GM18520 (cell line): ENCODE results near the gene RBM26.

Experiments used
- ATAC-seq: cut with Tn5 transposase; IDR thresholded peaks from one replicate; pipeline ENCODE4 v1.9.1; 2021; ENCODE audit not compliant: unreplicated experiment

RBM26 gene

DNA sequence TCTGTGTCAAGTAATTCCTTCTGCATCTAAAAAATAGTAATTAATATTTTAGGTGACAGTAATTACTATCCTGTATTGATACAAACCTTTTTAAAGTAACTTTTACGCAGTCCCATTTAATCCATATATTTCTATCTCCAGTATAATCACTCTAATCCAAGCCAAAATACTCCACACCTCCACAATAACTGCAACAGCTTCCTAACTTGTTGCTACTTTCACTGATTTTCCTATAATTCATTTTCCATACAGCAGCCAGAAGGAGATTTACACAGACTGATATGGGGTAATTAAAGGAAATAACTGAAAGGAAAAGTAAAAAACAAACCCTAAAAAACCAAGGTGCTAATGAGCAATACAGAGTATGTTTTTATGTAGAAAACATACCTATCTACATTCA is 64.9 kb downstream of the RBM26 start:
- ATAC-seq, result no peak

DNA sequence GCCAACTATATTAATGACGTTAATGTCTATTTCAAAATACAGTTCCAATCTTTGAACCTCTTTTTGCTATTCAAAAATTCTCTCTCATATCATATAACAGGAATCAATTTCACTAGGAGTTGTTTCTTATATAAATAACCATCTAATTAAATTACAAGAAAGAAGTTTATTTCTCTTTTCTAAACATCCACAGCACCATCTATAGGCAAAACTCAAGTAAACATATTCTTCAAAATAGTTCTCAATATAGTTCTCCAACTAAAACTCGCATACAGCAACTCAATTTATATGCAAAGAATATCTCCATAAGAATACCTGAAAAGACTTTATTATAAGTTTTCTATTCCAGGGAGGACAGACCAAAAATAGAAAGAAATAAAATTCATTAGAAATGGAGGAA is 65.6 kb downstream of the RBM26 start:
- no peak for ATAC-seq

DNA sequence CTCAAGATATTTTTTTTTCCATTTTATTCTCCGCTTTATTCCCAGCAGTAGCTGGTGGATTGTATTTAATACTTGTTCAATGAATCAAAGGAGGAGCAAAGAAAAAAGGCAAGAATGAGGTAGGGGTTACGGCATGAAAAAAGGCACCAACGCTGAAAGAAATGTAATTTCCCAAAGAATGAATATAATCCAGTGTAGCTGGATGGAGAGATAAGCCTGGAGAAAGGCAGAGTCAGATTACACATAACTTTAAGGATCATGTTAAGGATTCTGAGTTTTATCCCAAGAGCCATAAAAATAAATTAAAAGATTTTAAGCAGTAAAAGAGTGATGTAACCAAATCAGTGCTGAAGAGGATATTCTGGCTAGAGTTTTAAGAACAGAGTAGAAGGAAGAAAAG is 67.7 kb downstream of the RBM26 start:
- no peak for ATAC-seq

DNA sequence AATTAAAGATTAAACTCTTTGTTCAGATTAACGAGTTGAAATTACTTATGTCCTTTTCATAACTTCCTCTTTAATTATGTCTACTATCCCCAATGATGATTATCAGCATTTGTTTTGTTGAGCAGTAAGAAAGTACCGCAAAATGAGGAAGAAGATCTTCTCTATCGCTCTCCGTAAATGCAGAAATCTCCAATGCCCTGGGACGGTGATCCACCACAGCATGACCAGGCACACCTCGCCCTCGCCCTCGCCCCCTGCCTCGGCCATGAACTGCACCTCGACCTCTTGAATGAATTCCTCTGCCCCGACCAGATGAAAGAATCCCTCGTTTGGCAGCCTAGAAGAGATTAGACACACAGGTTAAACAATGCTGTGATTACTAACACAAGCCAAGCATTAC is 69.1 kb downstream of the RBM26 start:
- no peak for ATAC-seq

DNA sequence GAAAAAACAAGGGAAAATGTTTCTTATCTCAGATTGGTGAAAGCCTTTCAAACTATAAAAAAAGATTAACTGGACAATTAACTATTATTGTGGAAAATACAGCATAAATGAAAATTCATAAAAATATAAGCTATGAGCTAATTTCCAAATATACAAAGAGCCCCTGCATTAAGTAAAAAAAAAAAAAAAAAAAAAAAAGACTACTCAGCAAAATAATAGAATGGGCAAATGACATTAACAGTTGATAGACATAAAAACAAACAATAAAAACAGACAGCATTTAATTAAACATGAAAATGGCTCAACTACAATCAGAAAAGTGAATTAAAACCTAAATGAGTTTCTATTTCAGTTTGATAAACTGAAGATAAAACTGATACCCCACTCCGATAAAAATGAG is 77.5 kb downstream of the RBM26 start:
- ATAC-seq, result no peak

DNA sequence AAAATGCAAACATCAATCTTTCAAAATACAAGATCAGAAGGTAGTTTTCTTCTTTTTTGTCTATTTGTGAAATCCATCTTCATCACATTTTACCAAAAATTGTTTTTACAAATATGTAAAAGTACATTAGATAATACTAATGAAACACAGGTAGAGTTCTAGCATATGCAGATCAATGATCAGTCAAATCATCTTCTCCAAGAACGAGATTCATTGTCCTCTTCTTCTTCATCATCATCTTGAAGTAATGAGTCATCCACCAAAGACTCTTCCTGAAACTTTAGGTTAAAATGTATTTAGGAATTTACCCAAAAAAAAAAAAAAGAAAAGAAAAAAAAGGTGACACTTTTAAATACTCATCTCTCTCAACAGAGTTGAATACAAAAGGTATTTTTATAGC is 85.6 kb downstream of the RBM26 start:
- ATAC-seq, result no peak

DNA sequence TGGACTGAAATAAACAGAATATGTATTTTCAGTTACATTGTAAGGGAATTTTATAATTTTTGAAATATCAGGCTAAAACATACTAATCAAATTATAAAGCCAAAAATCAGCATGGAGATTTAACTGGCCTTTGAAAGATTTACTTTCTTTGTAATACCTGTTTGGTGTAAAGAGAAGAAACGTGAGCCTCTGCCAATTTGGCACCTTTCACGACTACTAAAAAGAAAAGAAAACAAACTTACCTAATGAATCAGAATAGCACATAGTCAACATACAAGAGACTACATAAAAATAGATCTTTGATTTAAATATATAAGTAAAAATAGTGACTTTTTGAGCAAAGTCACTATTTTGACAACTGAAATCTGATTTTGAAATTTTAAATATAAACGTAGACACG is 87.4 kb downstream of the RBM26 start:
- no peak for ATAC-seq

DNA sequence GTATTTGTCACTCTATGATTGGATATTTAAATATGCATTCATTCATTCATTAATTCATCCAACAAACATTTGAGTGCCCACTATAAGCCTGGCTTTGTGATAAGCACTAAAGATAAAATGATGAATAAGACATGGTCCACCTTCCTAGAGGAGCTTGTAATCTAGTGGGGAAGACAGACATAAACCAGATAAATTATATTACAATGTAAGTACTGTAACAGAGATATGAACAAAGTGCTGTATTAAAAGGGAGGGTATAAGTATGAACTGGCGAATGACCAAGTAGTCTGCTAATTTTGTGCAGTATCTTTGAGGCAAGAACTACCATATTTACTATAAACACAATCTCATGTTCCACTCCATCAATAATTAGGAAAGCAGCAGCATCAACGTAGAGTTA is 88.2 kb downstream of the RBM26 start:
- ATAC-seq, result no peak

DNA sequence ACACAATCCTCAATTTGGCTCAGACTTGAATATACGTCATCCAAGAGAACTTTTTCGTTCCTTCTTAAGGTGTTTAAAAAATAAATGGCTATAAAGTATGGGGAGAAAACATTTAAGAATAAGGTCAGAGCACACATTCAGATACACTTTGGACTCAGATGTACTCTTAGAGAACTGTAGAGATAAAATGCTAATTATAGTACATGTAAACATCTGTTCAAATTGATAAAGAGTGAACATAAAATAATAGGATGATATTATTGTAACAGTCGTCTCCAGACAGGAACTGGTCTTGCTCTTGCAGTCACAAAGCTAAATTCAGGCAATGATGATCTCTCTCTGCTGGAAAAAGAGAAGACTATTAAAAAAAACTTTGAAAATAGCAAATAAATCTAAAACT is 91.4 kb downstream of the RBM26 start:
- no peak for ATAC-seq

DNA sequence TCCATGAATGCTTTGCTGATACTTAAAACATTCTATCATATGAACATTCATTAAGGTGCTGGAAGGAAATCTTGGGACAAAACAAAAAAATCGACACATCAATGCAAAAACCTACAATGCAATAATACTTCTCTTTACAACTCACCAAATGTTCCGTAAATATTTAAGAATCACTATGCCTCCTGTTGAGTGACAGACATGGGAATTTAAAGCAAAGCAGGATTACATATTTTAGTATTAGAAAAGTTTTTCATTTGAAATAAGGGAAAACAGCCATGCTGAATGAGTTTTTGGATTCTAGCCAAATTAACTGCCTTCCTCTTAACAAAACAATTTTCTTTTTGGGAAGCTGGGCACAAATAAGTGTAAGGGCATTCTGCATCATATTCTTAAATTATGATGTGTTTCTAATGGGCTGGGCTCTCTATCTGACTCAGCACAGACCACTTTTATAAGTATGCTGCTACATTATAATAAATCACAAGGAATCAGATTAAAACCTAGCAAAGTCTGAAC is 93.7 kb downstream of the RBM26 start:
- ATAC-seq, result no peak

DNA sequence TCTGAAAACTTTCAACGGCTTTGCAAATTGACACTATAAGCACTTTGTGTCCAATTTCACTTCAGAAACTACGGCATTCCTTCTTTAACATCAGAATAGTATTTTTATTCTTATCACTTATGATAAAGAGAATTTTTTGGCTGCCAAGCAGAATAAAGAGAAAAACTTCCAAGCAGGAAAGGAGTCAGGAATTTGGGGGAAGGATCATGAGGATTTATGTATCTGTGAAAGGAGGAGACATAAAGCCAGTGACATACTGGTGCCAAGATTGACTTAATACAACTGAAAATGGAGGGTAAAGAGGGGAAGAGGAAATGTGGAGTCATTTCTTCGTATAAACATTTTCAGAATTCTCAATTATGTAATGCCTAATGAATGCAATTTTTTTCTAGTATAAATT is 94.7 kb downstream of the RBM26 start:
- ATAC-seq, result no peak

DNA sequence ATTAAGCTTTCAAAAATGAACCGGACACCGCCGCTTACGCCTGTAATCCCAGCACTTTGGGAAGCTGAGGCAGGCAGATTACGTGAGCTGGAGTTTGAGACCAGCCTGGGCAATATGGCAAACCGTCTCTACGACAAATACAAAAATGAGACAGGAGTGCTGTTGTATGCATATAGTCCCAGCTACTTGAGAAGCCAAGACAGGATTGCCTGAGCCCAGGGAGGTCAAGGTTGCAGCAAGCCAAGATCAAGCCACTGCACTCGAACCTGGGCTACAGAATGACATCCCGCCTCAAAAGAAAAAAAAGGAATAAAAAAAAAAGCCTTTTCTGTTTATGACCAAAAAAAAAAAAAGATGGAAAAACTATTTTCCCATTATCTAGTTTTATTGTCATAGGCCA is 96.4 kb downstream of the RBM26 start:
- no peak for ATAC-seq

DNA sequence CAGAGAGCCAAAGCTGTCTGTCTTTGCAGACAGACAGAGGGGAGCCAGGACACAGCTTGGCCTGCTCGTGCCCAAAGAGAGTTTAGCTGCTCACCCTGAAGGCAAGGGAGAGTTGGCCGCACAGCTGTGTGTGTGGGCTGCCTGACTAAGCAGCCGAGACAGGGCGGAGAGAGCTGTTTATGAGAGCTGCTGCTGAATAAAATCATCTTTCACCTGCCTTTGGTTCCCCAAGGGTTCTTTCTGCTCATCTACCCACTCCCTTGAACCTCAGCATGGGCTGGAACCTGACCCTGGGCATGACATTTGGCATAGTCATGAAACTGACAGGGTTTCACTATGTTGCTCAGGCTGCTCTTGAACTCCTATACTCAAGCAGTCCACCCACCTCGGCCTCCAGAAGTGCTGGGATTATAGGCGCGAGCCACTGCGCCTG is 98.2 kb downstream of the RBM26 start:
- no peak for ATAC-seq

DNA sequence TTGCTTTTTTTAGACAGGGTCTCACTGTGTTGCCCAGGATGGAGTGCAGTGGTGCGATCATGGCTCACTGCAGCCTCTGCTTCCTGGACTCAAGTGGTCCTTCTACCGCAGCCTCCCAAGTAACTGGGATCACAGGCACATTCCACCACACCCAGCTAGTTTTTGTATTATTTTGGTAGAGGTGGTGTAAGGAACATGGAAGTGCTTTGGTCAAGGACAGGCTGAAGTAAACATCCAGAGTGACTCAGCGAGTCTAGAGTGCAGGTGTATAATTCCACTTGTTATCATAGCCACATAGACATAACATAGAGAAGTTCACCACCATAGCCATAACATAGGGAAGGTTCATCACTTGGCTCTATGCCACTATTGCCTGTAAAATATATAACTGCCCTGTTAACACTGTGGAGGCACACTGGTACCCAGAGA is 98.6 kb downstream of the RBM26 start:
- no peak for ATAC-seq

DNA sequence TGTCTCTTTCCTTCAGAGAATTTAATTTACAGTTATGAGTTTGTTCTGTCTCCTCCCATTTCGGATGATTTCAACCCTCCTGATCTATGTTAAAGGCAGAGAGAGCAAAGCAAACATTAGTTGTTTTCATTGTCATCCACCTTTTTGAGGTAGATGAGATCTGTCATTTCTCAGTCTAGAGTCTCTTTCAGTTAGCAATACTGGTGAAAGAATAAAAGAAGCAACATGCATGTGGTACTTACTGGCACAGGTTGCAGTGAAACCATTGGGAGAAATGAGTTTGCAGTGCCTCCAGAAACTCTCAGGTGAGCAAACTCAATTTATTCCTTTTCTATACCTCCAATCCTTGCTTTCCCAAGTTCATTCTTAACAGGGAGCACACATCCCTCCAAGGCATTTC is 99.4 kb downstream of the RBM26 start:
- ATAC-seq, result no peak

DNA sequence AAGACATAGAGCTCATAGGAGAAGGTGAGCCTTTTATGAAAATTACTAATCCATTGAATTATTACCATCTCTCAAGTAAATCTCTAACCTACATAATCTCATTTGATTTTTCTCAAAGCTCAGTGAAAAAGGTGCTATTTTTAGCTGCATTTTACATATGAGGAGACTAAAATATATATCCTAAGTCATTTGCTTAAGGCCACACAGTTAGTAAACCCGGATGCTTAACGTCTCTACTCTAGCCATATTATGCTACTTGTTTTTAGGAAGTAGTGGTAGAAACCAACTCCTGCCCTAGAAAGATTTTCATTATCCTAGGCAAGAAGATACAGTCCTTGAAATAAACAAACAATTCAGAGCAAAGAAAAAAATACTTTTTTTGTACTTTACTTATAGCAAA is 108.9 kb downstream of the RBM26 start:
- no peak for ATAC-seq

DNA sequence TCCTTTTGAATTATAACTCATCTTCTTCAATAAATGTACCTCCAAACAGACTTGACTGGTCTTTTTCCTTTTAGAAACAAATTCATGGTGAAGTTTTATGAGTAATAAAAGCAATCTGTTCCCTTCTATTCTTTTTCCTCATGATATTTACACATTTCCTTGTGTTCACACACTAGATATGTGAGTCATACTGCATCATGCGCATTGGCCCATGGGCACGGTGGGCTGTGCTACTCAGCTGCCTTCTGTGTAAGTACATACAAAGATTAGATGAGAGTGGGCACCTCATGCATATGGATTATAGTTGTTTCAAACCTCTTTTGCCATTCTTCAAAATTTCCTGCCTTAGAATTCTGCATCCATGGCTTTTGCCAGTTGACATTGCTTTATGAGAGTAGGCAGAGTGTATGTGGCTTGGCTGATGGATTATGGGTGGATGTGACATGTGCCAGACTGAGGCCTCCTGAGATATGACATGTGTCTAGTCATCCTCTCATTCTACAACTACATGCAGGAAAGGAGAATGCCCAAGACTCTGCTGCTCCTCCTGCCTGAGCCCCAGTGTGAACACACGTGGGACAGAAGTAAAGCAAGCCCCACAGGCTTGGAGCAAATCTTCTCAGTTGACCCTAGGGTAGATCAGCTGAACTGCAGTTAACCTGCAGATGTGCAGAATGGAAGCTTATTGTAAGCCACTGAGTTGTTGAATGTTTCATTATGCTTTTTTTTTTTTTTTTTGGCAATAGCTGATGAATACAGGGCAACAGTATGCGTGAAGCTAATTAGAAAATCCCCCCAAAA is 109.9 kb downstream of the RBM26 start:
- no peak for ATAC-seq

DNA sequence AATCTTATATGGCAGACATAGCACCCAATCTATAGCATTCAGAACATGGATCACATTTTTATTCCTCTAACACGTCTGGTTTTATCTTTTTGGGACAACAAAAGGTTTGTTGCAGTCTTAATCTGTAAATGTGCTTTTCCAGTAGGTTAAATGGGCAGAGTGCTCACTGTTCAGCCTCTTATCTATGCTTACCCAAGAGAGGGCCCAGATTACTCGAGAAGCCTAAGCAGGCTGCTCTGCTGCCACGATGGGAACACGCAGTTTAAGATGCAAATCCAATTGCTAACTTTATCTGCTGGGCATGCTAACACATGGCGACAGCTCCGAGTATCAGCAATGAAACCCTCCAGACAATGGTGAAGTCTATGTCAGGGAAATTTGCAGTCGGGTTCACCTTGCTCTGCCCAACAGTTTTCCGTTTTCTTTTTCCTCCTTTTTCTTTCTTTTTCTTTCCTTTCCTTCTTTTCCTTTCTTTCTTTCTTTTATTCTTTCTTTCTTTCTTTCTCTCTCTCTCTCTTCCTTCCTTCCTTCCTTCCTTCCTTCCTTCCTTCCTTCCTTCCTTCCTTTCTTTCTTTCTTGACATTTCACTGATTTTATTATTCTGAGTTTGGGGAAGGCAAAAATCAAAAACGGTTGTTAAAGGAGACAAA is 115.3 kb downstream of the RBM26 start:
- no peak for ATAC-seq

DNA sequence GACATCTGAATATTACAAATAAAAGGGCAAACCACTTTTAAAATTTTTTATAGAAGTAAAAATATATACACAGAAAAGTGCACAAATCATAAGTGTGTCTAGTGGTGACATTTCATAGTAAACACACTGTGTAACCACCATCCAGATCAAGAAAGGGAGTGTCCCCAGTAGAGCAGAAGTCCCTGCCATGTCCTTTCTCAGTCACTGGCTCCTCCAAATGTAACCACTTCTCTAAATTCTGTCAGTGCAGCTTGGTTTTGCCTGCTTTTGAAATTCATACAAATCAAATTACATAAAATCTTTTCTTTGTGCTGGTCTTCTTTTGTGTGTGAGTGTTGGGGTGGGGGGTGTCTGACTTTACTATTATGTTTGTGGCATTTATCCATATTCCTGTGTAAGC is 116.5 kb downstream of the RBM26 start:
- ATAC-seq, result no peak

DNA sequence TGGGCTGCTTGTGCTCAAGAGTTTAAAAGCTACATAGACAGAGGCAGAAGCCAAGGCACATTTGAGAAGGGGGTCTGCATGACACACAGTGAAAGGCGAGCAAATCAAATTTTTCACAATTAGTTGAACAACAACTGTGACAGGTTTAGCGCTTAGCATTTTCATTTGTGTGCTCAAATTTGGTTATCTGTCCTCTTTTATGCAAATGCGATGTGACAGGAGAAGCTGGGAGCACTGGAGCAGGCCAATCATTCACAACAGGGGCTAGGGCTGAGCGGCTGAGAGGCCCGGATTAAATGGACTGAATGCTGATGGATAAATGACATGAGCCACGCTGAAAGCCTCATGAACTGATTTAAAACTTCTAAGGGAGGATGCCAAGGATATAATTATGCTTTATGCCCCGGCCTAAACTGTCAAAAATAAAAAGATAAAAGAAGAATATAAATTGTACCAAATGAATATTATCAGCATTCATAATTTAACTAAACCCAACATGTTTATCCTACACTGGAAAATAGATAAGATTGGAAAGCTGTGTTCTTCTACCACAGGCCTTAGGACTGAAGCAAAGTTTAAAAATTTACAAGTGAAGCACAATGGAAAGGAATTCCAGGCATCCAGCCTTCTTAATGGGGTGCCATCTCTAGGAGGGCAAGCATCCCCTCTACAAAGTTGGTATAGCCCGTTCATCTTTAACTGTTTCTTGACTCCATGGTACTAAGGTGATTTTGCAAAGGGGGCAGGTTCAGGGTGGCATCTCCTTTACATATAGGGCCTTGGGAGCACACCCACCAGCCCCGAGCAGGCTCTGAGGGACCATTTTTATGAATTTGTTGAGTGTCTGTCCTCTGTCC is 117.9 kb downstream of the RBM26 start:
- no peak for ATAC-seq

DNA sequence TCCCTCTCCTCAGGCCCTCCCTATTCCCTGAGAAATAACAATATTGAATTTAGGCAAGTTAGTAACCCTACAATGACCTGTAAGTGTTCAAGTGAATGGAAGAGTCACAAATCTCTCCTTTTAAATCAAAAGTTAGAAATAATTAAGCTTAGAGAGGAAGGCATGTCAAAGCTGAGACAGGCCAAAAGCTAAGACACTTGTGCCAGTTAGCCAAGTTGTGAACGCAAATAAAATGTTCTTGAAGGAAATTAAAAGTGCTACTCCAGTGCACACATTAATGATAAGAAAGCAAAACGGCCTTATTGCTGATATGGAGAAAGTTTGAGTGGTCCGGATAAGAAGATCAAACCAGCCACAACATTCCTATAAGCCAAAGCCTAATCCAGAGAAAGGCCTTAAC is 120.9 kb downstream of the RBM26 start:
- no peak for ATAC-seq

DNA sequence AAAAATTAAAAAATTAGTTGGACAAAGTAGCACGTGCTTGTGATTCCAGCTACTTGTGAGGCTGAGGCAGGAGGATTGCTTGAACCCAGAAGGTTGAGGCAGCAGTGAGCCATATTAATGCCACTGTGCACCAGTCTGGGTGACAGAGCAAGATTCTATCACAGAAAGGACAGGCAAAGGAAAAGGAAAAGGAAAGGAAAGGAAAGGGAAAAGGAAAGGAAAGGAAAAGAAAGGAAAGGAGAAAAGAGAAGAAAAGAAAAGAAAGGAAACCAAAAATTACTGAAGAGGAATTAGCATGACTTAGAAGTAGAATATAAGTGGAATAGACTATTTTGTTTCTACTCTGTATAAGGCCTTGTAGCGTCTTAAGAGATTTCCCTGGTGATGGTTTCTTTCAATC is 122.3 kb downstream of the RBM26 start:
- ATAC-seq, result no peak
